Measurements from ENCODE around the gene FHL2. TPM values are rescaled to one million over a fixed set of nuclear protein-coding genes. Genes with fewer than 3 reads are reported as not detected.
A peak's percentile ranks its signal among the peaks of the same experiment; 100 is the strongest.

Gene FHL2
- total RNA-seq, 2 experiments from 2014 or later = not detected

DNA sequence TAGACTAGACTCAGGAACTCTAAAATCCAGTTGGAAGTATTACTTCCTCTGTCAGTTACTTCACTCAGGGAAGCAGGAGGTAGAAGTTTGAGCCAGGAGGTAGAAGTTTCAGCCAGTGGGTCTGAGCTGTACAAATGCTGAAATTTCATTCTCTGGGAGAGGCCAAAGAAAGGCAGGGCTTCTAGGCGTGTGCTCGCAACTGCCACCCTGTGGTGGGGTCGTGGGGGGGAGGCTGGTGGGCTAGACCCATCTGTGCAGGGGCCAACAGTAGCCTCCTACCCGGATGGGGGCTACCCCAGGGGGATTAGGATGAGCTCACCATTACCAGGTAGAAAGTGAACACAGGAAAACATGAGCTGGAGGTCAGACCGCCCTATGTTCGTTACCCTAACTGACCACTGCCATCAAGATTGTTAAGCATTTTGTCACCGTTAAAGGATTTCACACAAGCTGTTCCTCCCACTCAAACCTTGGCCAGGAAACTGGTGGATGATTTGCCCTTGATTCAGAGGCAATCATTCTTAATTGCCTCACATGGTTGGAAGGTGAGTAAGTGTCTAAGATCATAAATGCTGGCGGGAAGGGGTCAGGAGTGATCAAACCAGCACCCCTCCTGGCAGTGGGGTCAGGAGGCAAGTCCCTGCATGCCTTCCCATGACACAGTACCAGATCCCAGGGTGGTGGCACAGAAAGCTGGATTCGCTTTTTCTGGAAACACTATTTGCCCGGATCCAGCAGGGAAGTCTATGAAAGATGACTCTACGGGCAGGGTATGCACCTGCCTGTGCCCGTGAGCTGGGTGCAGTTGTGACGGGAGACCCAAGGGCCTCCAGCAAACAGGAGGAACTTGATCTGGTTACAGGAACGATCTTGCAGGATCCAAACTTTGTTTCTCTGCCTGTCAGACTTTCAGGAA lies 5.2 kb upstream of the FHL2 start:
- H3K9me2 ChIP-seq (ENCODE audit: insufficient read depth, low read length) = no peaks in the 10 kb centered on the region
- intact Hi-C loops (cut with micrococcal nuclease; ENCODE audit: unreplicated experiment) = no loop called here
- BruUV-seq (replicated peaks) = no TSS peak
- H3K4me1 ChIP-seq (ENCODE audit: insufficient read depth, low read length, poor library complexity, severe bottlenecking) = no peaks in the 10 kb centered on the region
- no peaks in the 10 kb centered on the region for H3K79me2 ChIP-seq (ENCODE audit: insufficient read depth, low read depth, low read length)
- no peak overlapping the region for H3K4me2 ChIP-seq (ENCODE audit: low read length)
- POLR2A ChIA-PET = no interaction called here
- TF ChIP-seq, protein P1, sequence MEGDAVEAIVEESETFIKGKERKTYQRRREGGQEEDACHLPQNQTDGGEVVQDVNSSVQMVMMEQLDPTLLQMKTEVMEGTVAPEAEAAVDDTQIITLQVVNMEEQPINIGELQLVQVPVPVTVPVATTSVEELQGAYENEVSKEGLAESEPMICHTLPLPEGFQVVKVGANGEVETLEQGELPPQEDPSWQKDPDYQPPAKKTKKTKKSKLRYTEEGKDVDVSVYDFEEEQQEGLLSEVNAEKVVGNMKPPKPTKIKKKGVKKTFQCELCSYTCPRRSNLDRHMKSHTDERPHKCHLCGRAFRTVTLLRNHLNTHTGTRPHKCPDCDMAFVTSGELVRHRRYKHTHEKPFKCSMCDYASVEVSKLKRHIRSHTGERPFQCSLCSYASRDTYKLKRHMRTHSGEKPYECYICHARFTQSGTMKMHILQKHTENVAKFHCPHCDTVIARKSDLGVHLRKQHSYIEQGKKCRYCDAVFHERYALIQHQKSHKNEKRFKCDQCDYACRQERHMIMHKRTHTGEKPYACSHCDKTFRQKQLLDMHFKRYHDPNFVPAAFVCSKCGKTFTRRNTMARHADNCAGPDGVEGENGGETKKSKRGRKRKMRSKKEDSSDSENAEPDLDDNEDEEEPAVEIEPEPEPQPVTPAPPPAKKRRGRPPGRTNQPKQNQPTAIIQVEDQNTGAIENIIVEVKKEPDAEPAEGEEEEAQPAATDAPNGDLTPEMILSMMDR (conservative IDR thresholded peaks at IDR 0.05; ENCODE audit: low read length) = peak; percentile 54
- TF ChIP-seq EZH2phosphoT487 (IDR thresholded peaks at IDR 0.05; ENCODE audit: borderline replicate concordance, low read depth, low read length) = no peak
- H4K20me1 ChIP-seq (ENCODE audit: insufficient read depth, low read length) = no peaks in the 10 kb centered on the region
- CTCF ChIA-PET (ENCODE audit: unreplicated experiment) = no interaction called here
- no peaks in the 10 kb centered on the region for H3K36me3 ChIP-seq (ENCODE audit: insufficient read depth, low read length)
- H3K9me3 ChIP-seq (ENCODE audit: low read length) = no peaks in the 10 kb centered on the region
- no peak overlapping the region for H2AFZ ChIP-seq (ENCODE audit: low read length)
- no peak overlapping the region for H3K27ac ChIP-seq (ENCODE audit: low read depth, low read length, poor library complexity, severe bottlenecking)
- DNase-seq (ENCODE audit: low spot score) = no peak
- no peak overlapping the region for H3K4me3 ChIP-seq (ENCODE audit: low read depth, low read length, poor library complexity, severe bottlenecking)

GRCh38 chr2:105403241-105403782 lies 4.5 kb upstream of the FHL2 start:
- intact Hi-C loops (cut with micrococcal nuclease; ENCODE audit: unreplicated experiment) = no loop called here
- Histone ChIP-seq H3K36me3 (ENCODE audit: insufficient read depth, low read length) (no peaks in the 10 kb centered on the region), H3K9me2 (ENCODE audit: insufficient read depth, low read length) (no peaks in the 10 kb centered on the region), H3K27ac (ENCODE audit: low read depth, low read length, poor library complexity, severe bottlenecking) (no peak overlapping the region), H3K4me3 (ENCODE audit: low read depth, low read length, poor library complexity, severe bottlenecking) (no peak overlapping the region), H2AFZ (ENCODE audit: low read length) (no peak overlapping the region), H4K20me1 (ENCODE audit: insufficient read depth, low read length) (no peaks in the 10 kb centered on the region), H3K4me1 (ENCODE audit: insufficient read depth, low read length, poor library complexity, severe bottlenecking) (no peaks in the 10 kb centered on the region), H3K4me2 (ENCODE audit: low read length) (no peak overlapping the region), H3K9me3 (ENCODE audit: low read length) (no peaks in the 10 kb centered on the region), H3K79me2 (ENCODE audit: insufficient read depth, low read depth, low read length) (no peaks in the 10 kb centered on the region)
- TF ChIP-seq EZH2phosphoT487 (IDR thresholded peaks at IDR 0.05; ENCODE audit: borderline replicate concordance, low read depth, low read length) = no peak
- TF ChIP-seq, protein P1 (conservative IDR thresholded peaks at IDR 0.05; ENCODE audit: low read length) = no peak
- CTCF ChIA-PET (ENCODE audit: unreplicated experiment) = no interaction called here
- no TSS peak for BruUV-seq (replicated peaks)
- POLR2A ChIA-PET = interaction anchor here (0.6 kb wide), 1 partner anchor 684 kb away, joined by 3 read pairs; no protein-coding TSS in a partner anchor
- DNase-seq (ENCODE audit: low spot score) = no peak

DNA sequence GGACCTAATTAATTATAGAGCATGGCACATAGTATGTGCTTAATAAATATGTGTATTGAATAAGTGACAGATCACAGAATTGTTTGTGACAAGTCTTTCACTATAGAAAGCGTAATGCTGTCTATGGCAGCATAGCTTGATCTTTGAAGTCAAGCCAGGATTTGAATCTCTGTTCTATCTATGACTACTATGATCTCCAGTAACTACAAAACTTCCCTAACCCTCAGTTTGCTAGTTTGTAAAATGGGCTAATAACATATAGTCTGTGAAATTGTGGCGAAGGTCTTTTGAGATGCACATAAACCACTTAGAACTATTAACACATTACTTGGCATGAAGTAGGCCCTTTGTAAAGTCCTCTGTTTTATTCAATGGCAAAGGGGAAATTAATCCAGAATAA lies 4.0 kb upstream of the FHL2 start:
- no peak for TF ChIP-seq EZH2phosphoT487 (IDR thresholded peaks at IDR 0.05; ENCODE audit: borderline replicate concordance, low read depth, low read length)
- TF ChIP-seq, protein P1 (conservative IDR thresholded peaks at IDR 0.05; ENCODE audit: low read length) = no peak
- no peak overlapping the region for H2AFZ ChIP-seq (ENCODE audit: low read length)
- no peak for DNase-seq (ENCODE audit: low spot score)
- ChIA-PET CTCF (ENCODE audit: unreplicated experiment) (no interaction called here), POLR2A (interaction anchor here (0.6 kb wide), 1 partner anchor 684 kb away, joined by 3 read pairs; no protein-coding TSS in a partner anchor)
- no peaks in the 10 kb centered on the region for H4K20me1 ChIP-seq (ENCODE audit: insufficient read depth, low read length)
- no peaks in the 10 kb centered on the region for H3K4me1 ChIP-seq (ENCODE audit: insufficient read depth, low read length, poor library complexity, severe bottlenecking)
- no peaks in the 10 kb centered on the region for H3K79me2 ChIP-seq (ENCODE audit: insufficient read depth, low read depth, low read length)
- no peak overlapping the region for H3K27ac ChIP-seq (ENCODE audit: low read depth, low read length, poor library complexity, severe bottlenecking)
- H3K4me2 ChIP-seq (ENCODE audit: low read length) = no peak overlapping the region
- H3K9me2 ChIP-seq (ENCODE audit: insufficient read depth, low read length) = no peaks in the 10 kb centered on the region
- intact Hi-C loops (cut with micrococcal nuclease; ENCODE audit: unreplicated experiment) = no loop called here
- H3K36me3 ChIP-seq (ENCODE audit: insufficient read depth, low read length) = no peaks in the 10 kb centered on the region
- H3K9me3 ChIP-seq (ENCODE audit: low read length) = no peaks in the 10 kb centered on the region
- BruUV-seq (replicated peaks) = no TSS peak
- no peak overlapping the region for H3K4me3 ChIP-seq (ENCODE audit: low read depth, low read length, poor library complexity, severe bottlenecking)

Data from OCI-LY7 (cell line).